A549 (cell line): ENCODE measurements around the gene AMIGO2. TPM values are rescaled to one million over a fixed set of nuclear protein-coding genes. Genes with fewer than 3 reads are reported as not detected.

Experiments used
- ATAC-seq, 2 experiments: fragments of 200-7000 bp in 1 of 2; fragments of >200 bp in 1 of 2; cut with Nextera tagmentation in 1 of 2; cut with Tn5 transposase in 1 of 2; 3 replicates each; pipeline versions ENCODE4 v1.8.0 to v1.9.1; 2018 to 2020; ENCODE audit warnings: mild to moderate bottlenecking in 1 of 2, moderate library complexity in 1 of 2
- CTCF ChIA-PET: fragments of 300-600 bp; sonication (Branson Sonifier 250); formaldehyde crosslinking; extraction: SDS; loops from one replicate; lab custom pipeline; 2021; ENCODE audit warnings: antibody characterized with exemption, inconsistent platforms; lab: Yijun Ruan, JAX
- POLR2A ChIA-PET: fragments of 350-600 bp; formaldehyde crosslinking; extraction: SDS; loops from one replicate; lab custom pipeline; 2021; ENCODE audit warnings: antibody characterized with exemption, inconsistent platforms; lab: Yijun Ruan, JAX
- DNase-seq, 2 experiments: peaks; one replicate each; pipeline versions ENCODE4 v3.0.0 to v3.0.0-alpha.2; 2011 to 2016; ENCODE audit warnings: low read depth in 1 of 2, low spot score in 1 of 2
- FAIRE-seq: peaks from 2 replicates; lab custom pipeline; 2011; peaks lifted over from hg19 to GRCh38; lab: Jason Lieb, UNC
- H3K27ac ChIP-seq, 2 experiments: fragments of >200 bp; sonication (Bioruptor Twin); formaldehyde crosslinking; 3 replicates each; pipeline ENCODE4 v1.5.1; 2016 to 2017
- H3K4me1 ChIP-seq: fragments of >200 bp; sonication (Bioruptor Twin); formaldehyde crosslinking; 3 replicates; pipeline ENCODE4 v1.6.1; 2016
- H3K4me2 ChIP-seq: fragments of >200 bp; sonication (Bioruptor Twin); formaldehyde crosslinking; 3 replicates; pipeline ENCODE4 v1.6.1; 2016
- H3K4me3 ChIP-seq: fragments of >200 bp; sonication (Bioruptor Twin); formaldehyde crosslinking; 3 replicates; pipeline ENCODE4 v1.5.1; 2016
- H3K9me3 ChIP-seq: fragments of >200 bp; sonication (Bioruptor Twin); formaldehyde crosslinking; 3 replicates; pipeline ENCODE4 v1.6.1; 2016
- BCL3 ChIP-seq: fragments of >200 bp; sonication (Bioruptor Twin); formaldehyde crosslinking; IDR thresholded peaks from 3 replicates; pipeline ENCODE4 v1.6.1; 2016
- BHLHE40 ChIP-seq: IDR thresholded peaks from 2 replicates; pipeline ENCODE4 v1.6.1; 2012; ENCODE audit warnings: low read depth, low read length, inconsistent platforms
- E2F6 ChIP-seq: IDR thresholded peaks from 2 replicates; pipeline ENCODE4 v1.6.1; 2012; ENCODE audit warnings: low read depth, borderline replicate concordance
- EHF ChIP-seq: fragments of 250-450 bp; sonication (Bioruptor Pico); IDR thresholded peaks from 2 replicates; pipeline ENCODE4 v1.5.0; 2020; ENCODE audit warnings: mild to moderate bottlenecking
- EHMT2 ChIP-seq: fragments of 200-600 bp; sonication (generic); IDR thresholded peaks from 2 replicates; pipeline ENCODE4 v1.6.1; 2016; ENCODE audit warnings: antibody characterized with exemption, low read depth, mild to moderate bottlenecking, moderate library complexity
- EP300 ChIP-seq, 2 experiments: fragments of >200 bp; sonication (Bioruptor Twin); formaldehyde crosslinking; IDR thresholded peaks; 2 replicates in 1 of 2; 3 replicates in 1 of 2; pipeline ENCODE4 v1.6.1; 2016 to 2017
- FOSB ChIP-seq: fragments of 250-450 bp; sonication (Bioruptor Pico); IDR thresholded peaks from 2 replicates; pipeline ENCODE4 v1.5.0; 2020; ENCODE audit warnings: mild to moderate bottlenecking, moderate library complexity
- FOXS1 ChIP-seq: fragments of 250-450 bp; sonication (Bioruptor Pico); IDR thresholded peaks from 2 replicates; pipeline ENCODE4 v1.5.0; 2020; ENCODE audit warnings: mild to moderate bottlenecking, moderate library complexity
- GATA3 ChIP-seq: IDR thresholded peaks from 2 replicates; pipeline ENCODE4 v1.6.1; 2012; ENCODE audit warnings: borderline replicate concordance
- HDAC2 ChIP-seq: fragments of 200-600 bp; sonication (generic); IDR thresholded peaks from 2 replicates; pipeline ENCODE4 v1.6.1; 2016
- HOXA7 ChIP-seq: fragments of 250-450 bp; sonication (Bioruptor Pico); IDR thresholded peaks from 2 replicates; pipeline ENCODE4 v1.5.0; 2020; ENCODE audit warnings: mild to moderate bottlenecking, moderate library complexity
- HOXB13 ChIP-seq: fragments of 250-450 bp; sonication (Bioruptor Pico); IDR thresholded peaks from 2 replicates; pipeline ENCODE4 v1.5.0; 2020; ENCODE audit warnings: low read depth, mild to moderate bottlenecking, moderate library complexity
- HOXB5 ChIP-seq: fragments of 250-450 bp; sonication (Bioruptor Pico); IDR thresholded peaks from 2 replicates; pipeline ENCODE4 v1.5.0; 2020; ENCODE audit warnings: mild to moderate bottlenecking, moderate library complexity
- JUNB ChIP-seq: fragments of >200 bp; sonication (Bioruptor Twin); formaldehyde crosslinking; IDR thresholded peaks from 2 replicates; pipeline ENCODE4 v1.6.1; 2016
- KDM1A ChIP-seq: fragments of 200-600 bp; sonication (generic); IDR thresholded peaks from 2 replicates; pipeline ENCODE4 v1.6.1; 2016; ENCODE audit warnings: low read depth, mild to moderate bottlenecking
- MAFK ChIP-seq: fragments of 450-650 bp; IDR thresholded peaks from 2 replicates; pipeline ENCODE4 v1.6.1; 2014; ENCODE audit not compliant: partially characterized antibody
- MAZ ChIP-seq: fragments of 150-350 bp; IDR thresholded peaks from 2 replicates; pipeline ENCODE4 v1.6.1; 2014; ENCODE audit warnings: antibody characterized with exemption, low read depth, low read length, borderline replicate concordance
- MYC ChIP-seq: IDR thresholded peaks from 2 replicates; pipeline ENCODE4 v1.6.1; 2012; ENCODE audit warnings: mild to moderate bottlenecking, inconsistent platforms, low read length, improper control_type of control experiment, borderline replicate concordance
- NFE2L2 ChIP-seq: fragments of 150-350 bp; conservative IDR thresholded peaks from 2 replicates; pipeline ENCODE4 v1.6.1; 2014; ENCODE audit warnings: low read length
- PHF8 ChIP-seq: fragments of 200-600 bp; sonication (generic); IDR thresholded peaks from 2 replicates; pipeline ENCODE4 v1.6.1; 2016; ENCODE audit warnings: low read depth, mild to moderate bottlenecking, antibody characterized with exemption, moderate library complexity, borderline replicate concordance
- RAD21 ChIP-seq, 2 experiments: fragments of >200 bp in 1 of 2; sonication (Bioruptor Twin) in 1 of 2; formaldehyde crosslinking in 1 of 2; IDR thresholded peaks in 1 of 2; conservative IDR thresholded peaks in 1 of 2; 2 replicates in 1 of 2; 3 replicates in 1 of 2; pipeline ENCODE4 v1.6.1; 2012 to 2018; ENCODE audit warnings: inconsistent platforms in 1 of 2
- RCOR1 ChIP-seq: fragments of 150-350 bp; IDR thresholded peaks from 2 replicates; pipeline ENCODE4 v1.6.1; 2014; ENCODE audit warnings: antibody characterized with exemption, low read length, low read depth
- SREBF2 ChIP-seq: fragments of 450-650 bp; IDR thresholded peaks from 2 replicates; pipeline ENCODE4 v1.6.1; 2014; ENCODE audit warnings: mild to moderate bottlenecking, moderate library complexity
- TFCP2L1 ChIP-seq: fragments of 250-450 bp; sonication (Bioruptor Pico); IDR thresholded peaks from 2 replicates; pipeline ENCODE4 v1.5.0; 2021; ENCODE audit warnings: mild to moderate bottlenecking
- ZFP36 ChIP-seq: fragments of 450-650 bp; IDR thresholded peaks from 2 replicates; pipeline ENCODE4 v1.6.1; 2014; ENCODE audit warnings: borderline replicate concordance; ENCODE audit not compliant: partially characterized antibody
- WGBS: methylation state at CpG from one replicate; pipeline ENCODE4 v1.1.6; 2017; ENCODE audit errors: missing lambda C conversion rate; 5-methylcytosine and 5-hydroxymethylcytosine counted together
- polyA plus RNA-seq, 4 experiments: library from polyadenylated mRNA; depleted of rRNA in 3 of 4; stranded (reverse); fragments of >200 nt; fragmentation: RNase III in 1 of 4; extraction: RNeasy Plus Mini Kit Qiagen cat#74134 plus additional on column Dnase treatment in 1 of 4; gene quantifications; 2 replicates in 3 of 4; 3 replicates in 1 of 4; pipeline ENCODE4 v1.2.3, GENCODE V29; 2011 to 2017

The AMIGO2 gene
- polyA plus RNA-seq, 2 of the 4 experiments (the other 2 are of a cell fraction): 288 to 636 TPM

- POLR2A ChIA-PET: interaction anchor here (1.4 to 3.3 kb wide), 3 partner anchors 9 to 38 kb away, joined by 6 to 13 read pairs (median 8); partner anchors contain the start of genes AMIGO2 and PCED1B
- WGBS: 91% methylated on average over 1 of the region's 1 CpG
- no peak for ATAC-seq
Observed at GRCh38 chr12:47070310-47070709, 9.4 kb downstream of the AMIGO2 start.

GRCh38 chr12:47068539-47068938 is 11.2 kb downstream of the AMIGO2 start:
- whole genome bisulfite sequencing: 73% methylated on average over 6 of the region's 6 CpGs
- Histone ChIP-seq H3K27ac (peak overlapping the region; percentile 61 to 63; a peak in 5 of 6 replicates), H3K9me3 (no peaks in the 10 kb centered on the region), H3K4me1 (peaks cover 61% of the 10 kb centered on the region), H3K4me3 (no peak overlapping the region), H3K4me2 (no peak overlapping the region)
- POLR2A ChIA-PET: interaction anchor here (1.2 to 1.6 kb wide), 2 partner anchors 28 to 30 kb away, joined by 3 to 4 read pairs; no protein-coding TSS in a partner anchor
- ATAC-seq (peak; percentile 9 to 44; a peak in 4 of 6 replicates), DNase-seq (no peak), FAIRE-seq (no peak)
- CTCF ChIA-PET: interaction anchor here (0.9 to 6.8 kb wide), 6 partner anchors 10 to 944 kb away, joined by 3 to 93 read pairs (median 10); partner anchors contain the start of genes AMIGO2 and PCED1B
- TF ChIP-seq HOXB13 (CRISPR knock-in tag): no peak
- TF ChIP-seq KDM1A: no peak
- TF ChIP-seq RAD21 (conservative IDR thresholded peaks at IDR 0.05 in 1 of 2, IDR thresholded peaks at IDR 0.05 in 1 of 2): no peak
- TF ChIP-seq ZFP36: no peak
- no peak for TF ChIP-seq MYC
- TF ChIP-seq NFE2L2: no peak
- TF ChIP-seq RCOR1: no peak

More at GRCh38 chr12:47070310-47070709, 9.4 kb downstream of the AMIGO2 start:
- CTCF ChIA-PET: interaction anchor here (0.5 to 6.8 kb wide), 19 partner anchors 10 to 998 kb away, joined by 3 to 93 read pairs (median 4); partner anchors contain the start of gene AMIGO2
- TF ChIP-seq EHMT2 (no peak), PHF8 (no peak), EP300 (IDR thresholded peaks at IDR 0.05) (no peak), TFCP2L1 (no peak), E2F6 (no peak), HOXA7 (CRISPR knock-in tag) (no peak), GATA3 (no peak), HDAC2 (no peak), HOXB5 (no peak), SREBF2 (no peak), BCL3 (no peak), MAZ (no peak), BHLHE40 (no peak), FOSB (CRISPR knock-in tag) (no peak), RAD21 (conservative IDR thresholded peaks at IDR 0.05 in 1 of 2, IDR thresholded peaks at IDR 0.05 in 1 of 2) (no peak), MAFK (no peak), FOXS1 (no peak), EHF (CRISPR knock-in tag) (no peak), JUNB (no peak)
- Histone ChIP-seq H3K27ac (peak overlapping the region; percentile 61 to 73), H3K4me2 (peak overlapping the region; percentile 47), H3K4me1 (peaks cover 78% of the 10 kb centered on the region), H3K9me3 (no peaks in the 10 kb centered on the region), H3K4me3 (no peak overlapping the region)
- FAIRE-seq (peak; percentile 89), DNase-seq (no peak)
